Measurements from ENCODE around the gene UXS1.

The UXS1 gene

DNA sequence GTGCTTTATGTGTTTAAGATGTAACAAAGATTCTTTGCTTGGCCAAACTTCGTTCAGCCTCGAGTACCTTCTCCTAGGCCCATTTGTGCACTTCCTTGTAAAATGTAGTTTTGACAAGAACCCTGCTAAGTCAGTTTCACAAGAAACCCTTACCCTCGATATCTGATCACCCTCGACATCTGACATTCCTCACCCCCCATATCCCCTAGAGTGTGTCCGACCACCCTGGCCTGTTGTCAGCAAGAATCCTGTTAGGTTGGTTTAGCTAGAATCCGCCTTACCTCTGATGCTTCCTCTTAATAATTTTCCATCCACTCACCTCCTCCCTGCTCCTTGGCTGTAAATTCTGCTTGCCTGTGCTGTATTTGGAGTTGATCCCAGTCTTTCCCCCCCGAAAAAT, 85.3 kb downstream of the UXS1 start:
- H3K9ac ChIP-seq (ENCODE audit: low read length): no peak overlapping the region
- H3K9me3 ChIP-seq (ENCODE audit: insufficient read depth, low read length): no peaks in the 10 kb centered on the region
- no peak overlapping the region for H3K27ac ChIP-seq (ENCODE audit: low read length)
- no peak overlapping the region for H2AFZ ChIP-seq (ENCODE audit: low read depth, low read length)
- TF ChIP-seq EZH2phosphoT487 (IDR thresholded peaks at IDR 0.05; ENCODE audit: low read depth): no peak
- TF ChIP-seq, protein P1, sequence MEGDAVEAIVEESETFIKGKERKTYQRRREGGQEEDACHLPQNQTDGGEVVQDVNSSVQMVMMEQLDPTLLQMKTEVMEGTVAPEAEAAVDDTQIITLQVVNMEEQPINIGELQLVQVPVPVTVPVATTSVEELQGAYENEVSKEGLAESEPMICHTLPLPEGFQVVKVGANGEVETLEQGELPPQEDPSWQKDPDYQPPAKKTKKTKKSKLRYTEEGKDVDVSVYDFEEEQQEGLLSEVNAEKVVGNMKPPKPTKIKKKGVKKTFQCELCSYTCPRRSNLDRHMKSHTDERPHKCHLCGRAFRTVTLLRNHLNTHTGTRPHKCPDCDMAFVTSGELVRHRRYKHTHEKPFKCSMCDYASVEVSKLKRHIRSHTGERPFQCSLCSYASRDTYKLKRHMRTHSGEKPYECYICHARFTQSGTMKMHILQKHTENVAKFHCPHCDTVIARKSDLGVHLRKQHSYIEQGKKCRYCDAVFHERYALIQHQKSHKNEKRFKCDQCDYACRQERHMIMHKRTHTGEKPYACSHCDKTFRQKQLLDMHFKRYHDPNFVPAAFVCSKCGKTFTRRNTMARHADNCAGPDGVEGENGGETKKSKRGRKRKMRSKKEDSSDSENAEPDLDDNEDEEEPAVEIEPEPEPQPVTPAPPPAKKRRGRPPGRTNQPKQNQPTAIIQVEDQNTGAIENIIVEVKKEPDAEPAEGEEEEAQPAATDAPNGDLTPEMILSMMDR (IDR thresholded peaks at IDR 0.05; ENCODE audit: low read depth, low read length): no peak
- no peaks in the 10 kb centered on the region for H3K79me2 ChIP-seq (ENCODE audit: low read length)
- H3K36me3 ChIP-seq (replicated peaks; ENCODE audit: low read depth, low read length): no peaks in the 10 kb centered on the region
- H3K4me2 ChIP-seq (ENCODE audit: low read length): no peak overlapping the region
- H3K4me3 ChIP-seq (ENCODE audit: low read length): no peak overlapping the region
- H4K20me1 ChIP-seq (ENCODE audit: insufficient read depth, low read length): no peaks in the 10 kb centered on the region
- H3K27me3 ChIP-seq (ENCODE audit: low read depth, low read length): no peaks in the 10 kb centered on the region
- H3K4me1 ChIP-seq (ENCODE audit: low read length): no peaks in the 10 kb centered on the region

- Histone ChIP-seq H3K36me3 (replicated peaks; ENCODE audit: low read depth, low read length) (no peaks in the 10 kb centered on the region), H3K27ac (ENCODE audit: low read length) (no peak overlapping the region), H3K4me2 (ENCODE audit: low read length) (no peak overlapping the region)
Measured at GRCh38 chr2:106108351-106108750, 85.8 kb downstream of the UXS1 start.

DNA sequence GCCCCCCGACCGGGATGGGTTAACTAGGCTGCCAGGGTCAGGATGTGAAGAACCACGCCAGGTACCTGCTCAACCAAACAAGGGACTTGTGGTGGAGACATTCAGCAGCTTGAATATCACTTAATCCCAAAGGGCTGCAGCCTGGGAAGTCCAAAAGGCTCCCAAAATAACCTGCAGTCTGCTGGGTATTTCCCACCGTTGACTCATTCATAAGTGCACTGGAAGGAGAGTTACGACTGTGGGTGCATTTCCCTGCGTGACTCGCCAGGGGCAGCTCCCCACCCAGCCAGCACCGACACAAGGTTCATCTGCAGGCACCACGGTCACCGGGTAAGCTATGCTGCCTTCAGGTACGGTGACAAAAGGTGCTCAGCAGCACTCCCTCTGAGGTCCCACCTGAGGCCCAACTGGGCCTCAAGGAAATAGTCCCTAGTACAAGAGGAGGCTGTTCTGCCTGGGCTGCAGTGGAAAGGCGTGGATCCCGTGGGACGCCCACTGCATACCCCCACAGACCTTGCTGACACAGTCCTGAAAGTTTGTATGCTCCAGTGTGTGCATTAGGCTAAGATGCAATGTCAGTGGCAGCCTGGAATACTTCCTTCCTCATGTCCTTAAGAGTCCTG, 86.5 kb downstream of the UXS1 start:
- TF ChIP-seq, protein P1 (IDR thresholded peaks at IDR 0.05; ENCODE audit: low read depth, low read length): no peak
- TF ChIP-seq EZH2phosphoT487 (IDR thresholded peaks at IDR 0.05; ENCODE audit: low read depth): no peak
- no peaks in the 10 kb centered on the region for H3K9me3 ChIP-seq (ENCODE audit: insufficient read depth, low read length)
- no peaks in the 10 kb centered on the region for H3K4me1 ChIP-seq (ENCODE audit: low read length)
- H3K4me2 ChIP-seq (ENCODE audit: low read length): no peak overlapping the region
- H4K20me1 ChIP-seq (ENCODE audit: insufficient read depth, low read length): no peaks in the 10 kb centered on the region
- H3K36me3 ChIP-seq (replicated peaks; ENCODE audit: low read depth, low read length): no peaks in the 10 kb centered on the region
- H2AFZ ChIP-seq (ENCODE audit: low read depth, low read length): no peak overlapping the region
- H3K27ac ChIP-seq (ENCODE audit: low read length): no peak overlapping the region
- H3K4me3 ChIP-seq (ENCODE audit: low read length): no peak overlapping the region
- no peaks in the 10 kb centered on the region for H3K79me2 ChIP-seq (ENCODE audit: low read length)
- H3K27me3 ChIP-seq (ENCODE audit: low read depth, low read length): no peaks in the 10 kb centered on the region
- no peak overlapping the region for H3K9ac ChIP-seq (ENCODE audit: low read length)

More at GRCh38 chr2:106108351-106108750, 85.8 kb downstream of the UXS1 start:
- H3K9me3 ChIP-seq (ENCODE audit: insufficient read depth, low read length): no peaks in the 10 kb centered on the region
- no peaks in the 10 kb centered on the region for H3K79me2 ChIP-seq (ENCODE audit: low read length)
- no peak overlapping the region for H3K4me3 ChIP-seq (ENCODE audit: low read length)
- no peaks in the 10 kb centered on the region for H3K27me3 ChIP-seq (ENCODE audit: low read depth, low read length)
- TF ChIP-seq, protein P1 (IDR thresholded peaks at IDR 0.05; ENCODE audit: low read depth, low read length): no peak
- no peak for TF ChIP-seq EZH2phosphoT487 (IDR thresholded peaks at IDR 0.05; ENCODE audit: low read depth)
- H3K9ac ChIP-seq (ENCODE audit: low read length): no peak overlapping the region
- H3K4me1 ChIP-seq (ENCODE audit: low read length): no peaks in the 10 kb centered on the region
- no peak overlapping the region for H2AFZ ChIP-seq (ENCODE audit: low read depth, low read length)
- H4K20me1 ChIP-seq (ENCODE audit: insufficient read depth, low read length): no peaks in the 10 kb centered on the region

GRCh38 chr2:106106622-106107508, 87.2 kb downstream of the UXS1 start:
- Histone ChIP-seq H3K4me1 (ENCODE audit: low read length) (no peaks in the 10 kb centered on the region), H3K4me2 (ENCODE audit: low read length) (no peak overlapping the region), H3K9me3 (ENCODE audit: insufficient read depth, low read length) (no peaks in the 10 kb centered on the region), H2AFZ (ENCODE audit: low read depth, low read length) (no peak overlapping the region), H3K9ac (ENCODE audit: low read length) (no peak overlapping the region), H3K79me2 (ENCODE audit: low read length) (no peaks in the 10 kb centered on the region), H3K36me3 (replicated peaks; ENCODE audit: low read depth, low read length) (no peaks in the 10 kb centered on the region), H3K27me3 (ENCODE audit: low read depth, low read length) (no peaks in the 10 kb centered on the region), H4K20me1 (ENCODE audit: insufficient read depth, low read length) (no peaks in the 10 kb centered on the region), H3K4me3 (ENCODE audit: low read length) (no peak overlapping the region), H3K27ac (ENCODE audit: low read length) (no peak overlapping the region)
- TF ChIP-seq, protein P1 (IDR thresholded peaks at IDR 0.05; ENCODE audit: low read depth, low read length): no peak
- no peak for TF ChIP-seq EZH2phosphoT487 (IDR thresholded peaks at IDR 0.05; ENCODE audit: low read depth)
